ENCODE measurements around the gene MEGF8.

The MEGF8 gene

GRCh38 chr19:42282819-42283187, 42.6 kb upstream of the MEGF8 start:
- no peak for DNase-seq (ENCODE audit: low read depth)
- no peak for TF ChIP-seq CTCF (IDR thresholded peaks at IDR 0.05; ENCODE audit: control insufficient read depth, insufficient read depth, low read depth, low read length, missing control alignments)
- H3K4me3 ChIP-seq (ENCODE audit: control insufficient read depth, low read depth, low read length): peak overlapping the region; percentile 37

GRCh38 chr19:42283188-42284065, 42.0 kb upstream of the MEGF8 start:
- H3K4me3 ChIP-seq (ENCODE audit: control insufficient read depth, low read depth, low read length): peak overlapping the region; percentile 37
- peak; percentile 50 for DNase-seq (ENCODE audit: low read depth)
- TF ChIP-seq CTCF (IDR thresholded peaks at IDR 0.05; ENCODE audit: control insufficient read depth, insufficient read depth, low read depth, low read length, missing control alignments): no peak

- peak overlapping the region; percentile 17 for H3K4me3 ChIP-seq (ENCODE audit: control insufficient read depth, low read depth, low read length)
- TF ChIP-seq CTCF (IDR thresholded peaks at IDR 0.05; ENCODE audit: control insufficient read depth, insufficient read depth, low read depth, low read length, missing control alignments): no peak
- DNase-seq (ENCODE audit: low read depth): no peak
Measured at GRCh38 chr19:42284066-42284501, 41.4 kb upstream of the MEGF8 start.

GRCh38 chr19:42284591-42285341, 40.7 kb upstream of the MEGF8 start:
- DNase-seq (ENCODE audit: low read depth): no peak
- peak overlapping the region; percentile 65 for H3K4me3 ChIP-seq (ENCODE audit: control insufficient read depth, low read depth, low read length)
- TF ChIP-seq CTCF (IDR thresholded peaks at IDR 0.05; ENCODE audit: control insufficient read depth, insufficient read depth, low read depth, low read length, missing control alignments): no peak

- no peak for DNase-seq (ENCODE audit: low read depth)
- TF ChIP-seq CTCF (IDR thresholded peaks at IDR 0.05; ENCODE audit: control insufficient read depth, insufficient read depth, low read depth, low read length, missing control alignments): no peak
- H3K4me3 ChIP-seq (ENCODE audit: control insufficient read depth, low read depth, low read length): no peak overlapping the region
Measured at GRCh38 chr19:42285541-42285941, 39.9 kb upstream of the MEGF8 start.

- H3K4me3 ChIP-seq (ENCODE audit: control insufficient read depth, low read depth, low read length): no peak overlapping the region
- no peak for DNase-seq (ENCODE audit: low read depth)
- no peak for TF ChIP-seq CTCF (IDR thresholded peaks at IDR 0.05; ENCODE audit: control insufficient read depth, insufficient read depth, low read depth, low read length, missing control alignments)
Measured at GRCh38 chr19:42285988-42286348, 39.5 kb upstream of the MEGF8 start.
